Measurements from ENCODE around the gene SLC35D2.

Gene SLC35D2

GRCh38 chr9:96320749-96321280 lies 62.7 kb downstream of the SLC35D2 start:
- TF ChIP-seq SIN3A (IDR thresholded peaks at IDR 0.05; ENCODE audit: borderline replicate concordance, insufficient read depth, low read length) = no peak
- TF ChIP-seq POLR2AphosphoS5 (IDR thresholded peaks at IDR 0.05; ENCODE audit: low read depth, low read length) = no peak
- no peak for TF ChIP-seq REST (IDR thresholded peaks at IDR 0.05; ENCODE audit: insufficient read depth in 1 of 2, low read depth in 2 of 2, low read length in 2 of 2)
- no peak for TF ChIP-seq TAF1 (IDR thresholded peaks at IDR 0.05; ENCODE audit: borderline replicate concordance, insufficient read depth, low read length)
- no peak for TF ChIP-seq FOXP2 (optimal IDR thresholded peaks at IDR 0.05; ENCODE audit: borderline replicate concordance, extremely low read depth, extremely low read length, insufficient read depth)

GRCh38 chr9:96318921-96319565 lies 64.5 kb downstream of the SLC35D2 start:
- TF ChIP-seq FOXP2 (optimal IDR thresholded peaks at IDR 0.05; ENCODE audit: borderline replicate concordance, extremely low read depth, extremely low read length, insufficient read depth) (no peak), REST (IDR thresholded peaks at IDR 0.05; ENCODE audit: insufficient read depth in 1 of 2, low read depth in 2 of 2, low read length in 2 of 2) (no peak), SIN3A (IDR thresholded peaks at IDR 0.05; ENCODE audit: borderline replicate concordance, insufficient read depth, low read length) (no peak), POLR2AphosphoS5 (IDR thresholded peaks at IDR 0.05; ENCODE audit: low read depth, low read length) (no peak), TAF1 (IDR thresholded peaks at IDR 0.05; ENCODE audit: borderline replicate concordance, insufficient read depth, low read length) (no peak)

GRCh38 chr9:96317335-96317980 lies 66.1 kb downstream of the SLC35D2 start:
- no peak for TF ChIP-seq SIN3A (IDR thresholded peaks at IDR 0.05; ENCODE audit: borderline replicate concordance, insufficient read depth, low read length)
- TF ChIP-seq POLR2AphosphoS5 (IDR thresholded peaks at IDR 0.05; ENCODE audit: low read depth, low read length) = no peak
- no peak for TF ChIP-seq TAF1 (IDR thresholded peaks at IDR 0.05; ENCODE audit: borderline replicate concordance, insufficient read depth, low read length)
- TF ChIP-seq FOXP2 (optimal IDR thresholded peaks at IDR 0.05; ENCODE audit: borderline replicate concordance, extremely low read depth, extremely low read length, insufficient read depth) = no peak
- TF ChIP-seq REST (IDR thresholded peaks at IDR 0.05; ENCODE audit: insufficient read depth in 1 of 2, low read depth in 2 of 2, low read length in 2 of 2) = no peak

- TF ChIP-seq TAF1 (IDR thresholded peaks at IDR 0.05; ENCODE audit: borderline replicate concordance, insufficient read depth, low read length) (no peak), REST (IDR thresholded peaks at IDR 0.05; ENCODE audit: insufficient read depth in 1 of 2, low read depth in 2 of 2, low read length in 2 of 2) (no peak), SIN3A (IDR thresholded peaks at IDR 0.05; ENCODE audit: borderline replicate concordance, insufficient read depth, low read length) (no peak), FOXP2 (optimal IDR thresholded peaks at IDR 0.05; ENCODE audit: borderline replicate concordance, extremely low read depth, extremely low read length, insufficient read depth) (no peak), POLR2AphosphoS5 (IDR thresholded peaks at IDR 0.05; ENCODE audit: low read depth, low read length) (no peak)
These were observed 73.7 kb downstream of the SLC35D2 start for GRCh38 chr9:96309850-96310249.

Data from PFSK-1 (cell line).